SK-N-SH treated with all-trans-retinoic acid at 6 μM for 48 hours (cell line): ENCODE measurements around the gene HCN4.

Source experiments
- ARNTL ChIP-seq: fragments of 450-650 bp; formaldehyde crosslinking; IDR thresholded peaks from 2 replicates; pipeline ENCODE4 v1.5.0; 2020; ENCODE audit warnings: low read depth, mild to moderate bottlenecking, moderate library complexity, borderline replicate concordance
- ISL1 ChIP-seq: fragments of 250-450 bp; sonication (Bioruptor Pico); IDR thresholded peaks from 2 replicates; pipeline ENCODE4 v2.1.2; 2022; ENCODE audit warnings: mild to moderate bottlenecking, moderate library complexity
- RARB ChIP-seq: fragments of 250-450 bp; sonication (Bioruptor Pico); IDR thresholded peaks from 2 replicates; pipeline ENCODE4 v1.8.0; 2021; ENCODE audit warnings: mild to moderate bottlenecking, moderate library complexity
- ZC3H10 ChIP-seq: fragments of 250-450 bp; sonication (Bioruptor Pico); IDR thresholded peaks from 2 replicates; pipeline ENCODE4 v1.5.1; 2021; ENCODE audit warnings: mild to moderate bottlenecking, moderate library complexity
- ZFP3 ChIP-seq: fragments of 250-450 bp; sonication (Bioruptor Pico); IDR thresholded peaks from 2 replicates; pipeline ENCODE4 v1.5.0; 2020; ENCODE audit warnings: mild to moderate bottlenecking, moderate library complexity
- ZNF70 ChIP-seq: fragments of 450-650 bp; formaldehyde crosslinking; IDR thresholded peaks from 2 replicates; pipeline ENCODE4 v1.5.0; 2020; ENCODE audit warnings: mild to moderate bottlenecking, moderate library complexity
- TF ChIP-seq, protein P1 (sequence below): fragments of 250-450 bp; sonication (Bioruptor Pico); IDR thresholded peaks from 2 replicates; pipeline ENCODE4 v1.5.1; 2020; ENCODE audit warnings: low read depth, mild to moderate bottlenecking, moderate library complexity
- TF ChIP-seq, protein P2 (sequence below): fragments of 250-450 bp; sonication (Bioruptor Pico); IDR thresholded peaks from 2 replicates; pipeline ENCODE4 v1.5.0; 2020; ENCODE audit warnings: mild to moderate bottlenecking, moderate library complexity

DNA sequence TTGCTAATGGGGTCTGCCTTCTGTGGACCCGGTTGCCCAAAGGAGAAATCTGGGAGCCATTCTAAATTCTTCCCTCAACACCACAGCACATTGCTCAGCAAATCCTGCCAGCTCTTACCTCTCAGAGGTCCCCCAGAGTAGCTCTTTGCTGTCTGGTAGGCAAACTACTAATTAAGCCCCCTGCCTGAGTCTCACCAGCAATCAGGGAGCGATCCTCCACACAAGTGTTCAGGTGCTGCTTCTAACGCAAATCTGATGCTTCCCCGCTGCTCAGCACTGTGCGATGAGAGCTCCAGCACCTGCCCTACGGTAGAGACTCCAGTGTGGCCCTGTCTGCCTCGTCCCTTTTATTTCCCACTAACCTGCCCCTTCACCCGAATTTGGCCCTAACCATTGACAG, 60.5 kb downstream of the HCN4 start:
- TF ChIP-seq ZNF70 (no peak), ZC3H10 (no peak), ISL1 (CRISPR knock-in tag) (no peak), ZFP3 (CRISPR knock-in tag) (no peak), ARNTL (CRISPR knock-in tag) (no peak), RARB (CRISPR knock-in tag) (no peak)
- TF ChIP-seq, protein P1, sequence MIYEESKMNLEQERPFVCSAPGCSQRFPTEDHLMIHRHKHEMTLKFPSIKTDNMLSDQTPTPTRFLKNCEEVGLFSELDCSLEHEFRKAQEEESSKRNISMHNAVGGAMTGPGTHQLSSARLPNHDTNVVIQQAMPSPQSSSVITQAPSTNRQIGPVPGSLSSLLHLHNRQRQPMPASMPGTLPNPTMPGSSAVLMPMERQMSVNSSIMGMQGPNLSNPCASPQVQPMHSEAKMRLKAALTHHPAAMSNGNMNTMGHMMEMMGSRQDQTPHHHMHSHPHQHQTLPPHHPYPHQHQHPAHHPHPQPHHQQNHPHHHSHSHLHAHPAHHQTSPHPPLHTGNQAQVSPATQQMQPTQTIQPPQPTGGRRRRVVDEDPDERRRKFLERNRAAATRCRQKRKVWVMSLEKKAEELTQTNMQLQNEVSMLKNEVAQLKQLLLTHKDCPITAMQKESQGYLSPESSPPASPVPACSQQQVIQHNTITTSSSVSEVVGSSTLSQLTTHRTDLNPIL (CRISPR knock-in tag) = no peak
- TF ChIP-seq, protein P2, sequence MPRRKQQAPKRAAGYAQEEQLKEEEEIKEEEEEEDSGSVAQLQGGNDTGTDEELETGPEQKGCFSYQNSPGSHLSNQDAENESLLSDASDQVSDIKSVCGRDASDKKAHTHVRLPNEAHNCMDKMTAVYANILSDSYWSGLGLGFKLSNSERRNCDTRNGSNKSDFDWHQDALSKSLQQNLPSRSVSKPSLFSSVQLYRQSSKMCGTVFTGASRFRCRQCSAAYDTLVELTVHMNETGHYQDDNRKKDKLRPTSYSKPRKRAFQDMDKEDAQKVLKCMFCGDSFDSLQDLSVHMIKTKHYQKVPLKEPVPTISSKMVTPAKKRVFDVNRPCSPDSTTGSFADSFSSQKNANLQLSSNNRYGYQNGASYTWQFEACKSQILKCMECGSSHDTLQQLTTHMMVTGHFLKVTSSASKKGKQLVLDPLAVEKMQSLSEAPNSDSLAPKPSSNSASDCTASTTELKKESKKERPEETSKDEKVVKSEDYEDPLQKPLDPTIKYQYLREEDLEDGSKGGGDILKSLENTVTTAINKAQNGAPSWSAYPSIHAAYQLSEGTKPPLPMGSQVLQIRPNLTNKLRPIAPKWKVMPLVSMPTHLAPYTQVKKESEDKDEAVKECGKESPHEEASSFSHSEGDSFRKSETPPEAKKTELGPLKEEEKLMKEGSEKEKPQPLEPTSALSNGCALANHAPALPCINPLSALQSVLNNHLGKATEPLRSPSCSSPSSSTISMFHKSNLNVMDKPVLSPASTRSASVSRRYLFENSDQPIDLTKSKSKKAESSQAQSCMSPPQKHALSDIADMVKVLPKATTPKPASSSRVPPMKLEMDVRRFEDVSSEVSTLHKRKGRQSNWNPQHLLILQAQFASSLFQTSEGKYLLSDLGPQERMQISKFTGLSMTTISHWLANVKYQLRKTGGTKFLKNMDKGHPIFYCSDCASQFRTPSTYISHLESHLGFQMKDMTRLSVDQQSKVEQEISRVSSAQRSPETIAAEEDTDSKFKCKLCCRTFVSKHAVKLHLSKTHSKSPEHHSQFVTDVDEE (CRISPR knock-in tag) = no peak
